Measurements from ENCODE around the gene MACROD2.

The MACROD2 gene

DNA sequence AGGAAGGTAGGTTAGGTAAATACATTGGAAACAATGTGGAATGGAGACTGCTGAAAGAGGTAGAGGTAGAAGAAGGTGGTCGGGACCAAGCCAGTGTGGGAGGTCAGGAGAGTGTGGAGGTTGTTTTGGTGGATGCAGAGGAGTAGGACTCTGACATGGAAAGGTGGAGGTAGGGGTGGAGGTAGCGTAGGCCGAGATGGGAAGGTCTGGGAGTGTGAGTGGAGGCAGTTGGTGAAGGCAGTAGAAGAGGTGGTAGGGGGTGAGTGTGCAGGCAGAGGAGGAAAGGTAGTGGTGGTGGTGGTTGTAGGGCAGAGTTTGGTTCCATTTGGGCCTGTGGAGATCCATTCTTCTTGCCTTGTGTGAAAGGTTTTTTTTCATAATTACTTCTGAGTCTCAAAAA lies 941.7 kb downstream of the MACROD2 start (continued):
- TF ChIP-seq MEIS1 (CRISPR knock-in tag; IDR thresholded peaks at IDR 0.05; ENCODE audit: borderline replicate concordance) (no peak), ZNF792 (tag by site-specific recombination; IDR thresholded peaks at IDR 0.05) (no peak)

GRCh38 chr20:14937846-14938245 lies 942.5 kb downstream of the MACROD2 start:
- H3K4me1 ChIP-seq (ENCODE audit: control insufficient read depth, insufficient read depth, low read length): no peaks in the 10 kb centered on the region
- no peak for TF ChIP-seq ZFP41 (tag by site-specific recombination; IDR thresholded peaks at IDR 0.05; ENCODE audit: borderline replicate concordance)
- no peak for TF ChIP-seq ZBTB1 (tag by site-specific recombination; IDR thresholded peaks at IDR 0.05)
- ChIA-PET CTCF (no interaction called here), POLR2A (no interaction called here)
- no peaks in the 10 kb centered on the region for H3K36me3 ChIP-seq (ENCODE audit: control insufficient read depth in 2 of 2, insufficient read depth in 1 of 2, low read length in 2 of 2)
- no peak overlapping the region for H3K4me3 ChIP-seq (ENCODE audit: low read depth, low read length)
- H3K27ac ChIP-seq (ENCODE audit: extremely low read depth, low read depth, low read length): no peak overlapping the region
- H3K9me3 ChIP-seq (ENCODE audit: control insufficient read depth, insufficient read depth, low read depth, low read length): no peaks in the 10 kb centered on the region

DNA sequence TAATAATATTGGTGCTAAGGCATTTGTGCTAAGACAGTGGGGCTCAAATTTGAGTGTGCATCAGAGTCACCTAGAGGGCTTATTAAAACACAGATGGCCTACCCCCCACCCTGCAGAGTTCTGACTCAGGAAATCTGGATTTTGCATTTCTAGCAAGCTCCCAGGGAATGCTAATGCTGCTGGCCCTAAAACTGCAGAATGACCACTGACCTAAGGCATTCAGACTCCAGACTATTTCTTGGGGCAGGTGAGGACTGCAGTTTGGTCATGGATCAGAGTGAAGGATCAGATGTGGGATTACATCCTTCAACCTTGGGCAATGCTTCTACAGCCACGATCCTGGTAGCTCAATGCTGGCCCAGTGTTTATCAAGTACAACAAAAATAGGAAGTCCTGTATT lies 952.2 kb downstream of the MACROD2 start:
- Histone ChIP-seq H3K4me3 (ENCODE audit: low read depth, low read length) (no peak overlapping the region), H3K36me3 (ENCODE audit: control insufficient read depth in 2 of 2, insufficient read depth in 1 of 2, low read length in 2 of 2) (no peaks in the 10 kb centered on the region), H3K4me1 (ENCODE audit: control insufficient read depth, insufficient read depth, low read length) (no peaks in the 10 kb centered on the region), H3K9me3 (ENCODE audit: control insufficient read depth, insufficient read depth, low read depth, low read length) (no peaks in the 10 kb centered on the region), H3K27ac (ENCODE audit: extremely low read depth, low read depth, low read length) (no peak overlapping the region)
- CTCF ChIA-PET: interaction anchor here (0.6 to 1.4 kb wide), 6 partner anchors 9 to 611 kb away, joined by 3 to 6 read pairs (median 4); partner anchors contain the start of gene FLRT3
- no peak for TF ChIP-seq ZNF747 (tag by site-specific recombination; IDR thresholded peaks at IDR 0.05)
- TF ChIP-seq ZNF501 (tag by site-specific recombination; IDR thresholded peaks at IDR 0.05): no peak
- TF ChIP-seq GLIS2 (tag by site-specific recombination; IDR thresholded peaks at IDR 0.05): no peak
- TF ChIP-seq ZNF600 (tag by site-specific recombination; IDR thresholded peaks at IDR 0.05): no peak
- POLR2A ChIA-PET: no interaction called here

DNA sequence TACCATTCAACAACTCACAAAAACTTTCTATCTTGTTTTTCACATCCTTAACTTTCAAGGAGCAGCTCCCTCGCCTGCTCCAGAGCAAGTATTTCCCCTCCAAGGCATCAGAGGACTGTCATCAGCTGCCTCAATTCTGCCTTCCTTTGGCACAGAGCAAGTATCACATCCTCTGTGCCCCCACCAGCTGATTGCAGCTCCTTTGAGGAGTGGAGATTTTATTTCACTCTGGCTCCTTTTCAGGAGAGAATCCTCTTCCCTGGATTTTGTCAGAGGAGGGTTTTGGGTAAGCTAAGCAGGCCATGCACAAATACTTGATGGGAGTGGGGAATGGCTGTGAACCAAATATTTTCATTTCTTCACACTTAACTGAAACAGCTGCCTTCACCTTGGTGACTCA lies 952.6 kb downstream of the MACROD2 start:
- no peak overlapping the region for H3K4me3 ChIP-seq (ENCODE audit: low read depth, low read length)
- H3K4me1 ChIP-seq (ENCODE audit: control insufficient read depth, insufficient read depth, low read length): no peaks in the 10 kb centered on the region
- H3K36me3 ChIP-seq (ENCODE audit: control insufficient read depth in 2 of 2, insufficient read depth in 1 of 2, low read length in 2 of 2): no peaks in the 10 kb centered on the region
- TF ChIP-seq ZEB2 (tag by site-specific recombination; IDR thresholded peaks at IDR 0.05) (no peak), ZFP69B (tag by site-specific recombination; IDR thresholded peaks at IDR 0.05) (no peak), ZNF248 (tag by site-specific recombination; IDR thresholded peaks at IDR 0.05) (no peak), SP3 (tag by site-specific recombination; IDR thresholded peaks at IDR 0.05) (no peak), ZNF747 (tag by site-specific recombination; IDR thresholded peaks at IDR 0.05) (no peak), ZNF701 (tag by site-specific recombination; IDR thresholded peaks at IDR 0.05) (no peak), KLF8 (tag by site-specific recombination; IDR thresholded peaks at IDR 0.05) (no peak), ZNF777 (tag by site-specific recombination; IDR thresholded peaks at IDR 0.05; ENCODE audit: borderline replicate concordance) (no peak), SETDB1 (IDR thresholded peaks at IDR 0.05; ENCODE audit: insufficient read length, low read length) (no peak), ZSCAN5A (tag by site-specific recombination; IDR thresholded peaks at IDR 0.05) (no peak), ZNF580 (tag by site-specific recombination; IDR thresholded peaks at IDR 0.05) (no peak), ZNF837 (tag by site-specific recombination; IDR thresholded peaks at IDR 0.05) (no peak), ZNF600 (tag by site-specific recombination; IDR thresholded peaks at IDR 0.05) (no peak), ZNF501 (tag by site-specific recombination; IDR thresholded peaks at IDR 0.05) (no peak), ZNF146 (tag by site-specific recombination; IDR thresholded peaks at IDR 0.05) (no peak)
- TF ChIP-seq, protein P1, sequence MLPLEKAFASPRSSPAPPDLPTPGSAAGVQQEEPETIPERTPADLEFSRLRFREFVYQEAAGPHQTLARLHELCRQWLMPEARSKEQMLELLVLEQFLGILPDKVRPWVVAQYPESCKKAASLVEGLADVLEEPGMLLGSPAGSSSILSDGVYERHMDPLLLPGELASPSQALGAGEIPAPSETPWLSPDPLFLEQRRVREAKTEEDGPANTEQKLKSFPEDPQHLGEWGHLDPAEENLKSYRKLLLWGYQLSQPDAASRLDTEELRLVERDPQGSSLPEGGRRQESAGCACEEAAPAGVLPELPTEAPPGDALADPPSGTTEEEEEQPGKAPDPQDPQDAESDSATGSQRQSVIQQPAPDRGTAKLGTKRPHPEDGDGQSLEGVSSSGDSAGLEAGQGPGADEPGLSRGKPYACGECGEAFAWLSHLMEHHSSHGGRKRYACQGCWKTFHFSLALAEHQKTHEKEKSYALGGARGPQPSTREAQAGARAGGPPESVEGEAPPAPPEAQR (tag by site-specific recombination; IDR thresholded peaks at IDR 0.05): no peak
- TF ChIP-seq, protein P2, sequence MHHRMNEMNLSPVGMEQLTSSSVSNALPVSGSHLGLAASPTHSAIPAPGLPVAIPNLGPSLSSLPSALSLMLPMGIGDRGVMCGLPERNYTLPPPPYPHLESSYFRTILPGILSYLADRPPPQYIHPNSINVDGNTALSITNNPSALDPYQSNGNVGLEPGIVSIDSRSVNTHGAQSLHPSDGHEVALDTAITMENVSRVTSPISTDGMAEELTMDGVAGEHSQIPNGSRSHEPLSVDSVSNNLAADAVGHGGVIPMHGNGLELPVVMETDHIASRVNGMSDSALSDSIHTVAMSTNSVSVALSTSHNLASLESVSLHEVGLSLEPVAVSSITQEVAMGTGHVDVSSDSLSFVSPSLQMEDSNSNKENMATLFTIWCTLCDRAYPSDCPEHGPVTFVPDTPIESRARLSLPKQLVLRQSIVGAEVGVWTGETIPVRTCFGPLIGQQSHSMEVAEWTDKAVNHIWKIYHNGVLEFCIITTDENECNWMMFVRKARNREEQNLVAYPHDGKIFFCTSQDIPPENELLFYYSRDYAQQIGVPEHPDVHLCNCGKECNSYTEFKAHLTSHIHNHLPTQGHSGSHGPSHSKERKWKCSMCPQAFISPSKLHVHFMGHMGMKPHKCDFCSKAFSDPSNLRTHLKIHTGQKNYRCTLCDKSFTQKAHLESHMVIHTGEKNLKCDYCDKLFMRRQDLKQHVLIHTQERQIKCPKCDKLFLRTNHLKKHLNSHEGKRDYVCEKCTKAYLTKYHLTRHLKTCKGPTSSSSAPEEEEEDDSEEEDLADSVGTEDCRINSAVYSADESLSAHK (tag by site-specific recombination; IDR thresholded peaks at IDR 0.05): no peak
- ChIA-PET CTCF (interaction anchor here (0.6 to 1.4 kb wide), 6 partner anchors 9 to 803 kb away, joined by 3 to 6 read pairs (median 4); partner anchors contain the start of gene FLRT3), POLR2A (no interaction called here)
- no peak overlapping the region for H3K27ac ChIP-seq (ENCODE audit: extremely low read depth, low read depth, low read length)
- no peaks in the 10 kb centered on the region for H3K9me3 ChIP-seq (ENCODE audit: control insufficient read depth, insufficient read depth, low read depth, low read length)
